CD14-positive monocyte (primary cell): ENCODE measurements around the gene CDCA3. TPM values are rescaled to one million over a fixed set of nuclear protein-coding genes. Genes with fewer than 3 reads are reported as not detected.

Experiments used
- DNase-seq, 3 donors: peaks; one replicate each; pipeline ENCODE4 v3.0.0-alpha.2; 2011 to 2022
- H2AFZ ChIP-seq: 2 replicates; pipeline ENCODE4 v1.6.0; 2012; ENCODE audit warnings: mild to moderate bottlenecking, low read depth, low read length, inconsistent platforms; ENCODE audit not compliant: insufficient read depth, poor library complexity, severe bottlenecking
- H3K27ac ChIP-seq, 2 donors: 1 replicate in 1 of 2; 2 replicates in 1 of 2; pipeline ENCODE4 v1.5.1; 2012 to 2013; ENCODE audit warnings: low read length in 2 of 2, control low read depth in 1 of 2, inconsistent platforms in 1 of 2, low read depth in 1 of 2, mild to moderate bottlenecking in 1 of 2
- H3K27me3 ChIP-seq, 2 donors: one replicate each; pipeline versions ENCODE4 v1.6.0 to v1.6.1; 2011 to 2013; ENCODE audit warnings: low read length in 2 of 2; ENCODE audit not compliant: control insufficient read depth in 2 of 2, insufficient read depth in 2 of 2
- H3K36me3 ChIP-seq, 2 donors: replicated peaks in 1 of 2; 1 replicate in 1 of 2; 2 replicates in 1 of 2; pipeline versions ENCODE4 v1.5.1 to v1.6.1; 2012 to 2013; ENCODE audit warnings: low read length in 2 of 2, control low read depth in 1 of 2, inconsistent platforms in 1 of 2, mild to moderate bottlenecking in 1 of 2; ENCODE audit not compliant: insufficient read depth in 2 of 2, control insufficient read depth in 1 of 2
- H3K4me1 ChIP-seq, 2 donors: 1 replicate in 1 of 2; 2 replicates in 1 of 2; pipeline versions ENCODE4 v1.5.1 to v1.6.1; 2012 to 2013; ENCODE audit warnings: low read length in 2 of 2, control low read depth in 1 of 2, inconsistent platforms in 1 of 2, mild to moderate bottlenecking in 1 of 2, moderate library complexity in 1 of 2; ENCODE audit not compliant: insufficient read depth in 2 of 2, control insufficient read depth in 1 of 2
- H3K4me2 ChIP-seq: replicated peaks from 2 replicates; pipeline ENCODE3; 2012; ENCODE audit warnings: low read length, moderate library complexity, mild to moderate bottlenecking; ENCODE audit not compliant: poor library complexity, severe bottlenecking; ENCODE audit errors: extremely low read depth
- H3K4me3 ChIP-seq, 3 experiments: fragments of 200-600 bp in 1 of 3; sonication (generic) in 1 of 3; replicated peaks in 1 of 3; 1 replicate in 2 of 3; 2 replicates in 1 of 3; pipeline ENCODE4 v1.5.1; 2011 to 2013; ENCODE audit warnings: low read length in 3 of 3, mild to moderate bottlenecking in 3 of 3, control low read depth in 2 of 3, low read depth in 2 of 3, inconsistent platforms in 1 of 3, moderate library complexity in 1 of 3
- H3K79me2 ChIP-seq: 2 replicates; pipeline ENCODE4 v1.6.0; 2012; ENCODE audit warnings: mild to moderate bottlenecking, control low read depth, inconsistent platforms, low read length, moderate library complexity; ENCODE audit not compliant: insufficient read depth
- H3K9ac ChIP-seq: 2 replicates; pipeline ENCODE4 v1.6.0; 2017; ENCODE audit warnings: low read length, mild to moderate bottlenecking; ENCODE audit not compliant: insufficient read depth, poor library complexity, severe bottlenecking
- H3K9me3 ChIP-seq, 2 donors: replicated peaks in 1 of 2; 1 replicate in 1 of 2; 2 replicates in 1 of 2; pipeline versions ENCODE4 v1.5.1 to v1.6.1; 2012 to 2013; ENCODE audit warnings: low read length in 2 of 2, control low read depth in 1 of 2; ENCODE audit not compliant: control insufficient read depth in 1 of 2, insufficient read depth in 1 of 2
- H4K20me1 ChIP-seq: 2 replicates; pipeline ENCODE4 v1.6.0; 2012; ENCODE audit warnings: mild to moderate bottlenecking, low read length, control low read depth, moderate library complexity; ENCODE audit not compliant: insufficient read depth
- H3K27ac Mint-ChIP-seq, 7 donors: one replicate each; pipeline ENCODE4 v1.8.0; 2020; ENCODE audit warnings: mild to moderate bottlenecking in 7 of 7, mixed read lengths in 7 of 7, moderate library complexity in 6 of 7, inconsistent platforms in 2 of 7
- H3K27me3 Mint-ChIP-seq, 3 donors: one replicate each; pipeline ENCODE4 v1.8.0; 2021 to 2022; ENCODE audit warnings: low read depth in 3 of 3, mild to moderate bottlenecking in 3 of 3, mixed read lengths in 3 of 3, moderate library complexity in 3 of 3, inconsistent platforms in 1 of 3
- H3K36me3 Mint-ChIP-seq, 2 donors: one replicate each; pipeline ENCODE4 v1.8.0; 2020; ENCODE audit warnings: mixed read lengths in 2 of 2, inconsistent platforms in 1 of 2, mild to moderate bottlenecking in 1 of 2
- H3K4me1 Mint-ChIP-seq: one replicate; pipeline ENCODE4 v1.8.0; 2020; ENCODE audit warnings: mild to moderate bottlenecking, mixed read lengths
- H3K4me3 Mint-ChIP-seq, 2 donors: one replicate each; pipeline ENCODE4 v1.8.0; 2020; ENCODE audit warnings: mild to moderate bottlenecking in 2 of 2, mixed read lengths in 2 of 2, moderate library complexity in 1 of 2
- H3K9me3 Mint-ChIP-seq, 7 donors: one replicate each; pipeline ENCODE4 v1.8.0; 2020 to 2022; ENCODE audit warnings: mixed read lengths in 7 of 7, mild to moderate bottlenecking in 6 of 7, moderate library complexity in 6 of 7, inconsistent platforms in 2 of 7
- WGBS: methylation state at CpG from one replicate; pipeline ENCODE4 v1.1.5; 2013; ENCODE audit warnings: missing lambda C conversion rate; ENCODE audit not compliant: insufficient coverage; 5-methylcytosine and 5-hydroxymethylcytosine counted together
- intact Hi-C, 2 donors: fragments of 100-400 bp; cut with micrococcal nuclease; formaldehyde crosslinking; loops; one replicate each; pipeline versions ENCODE4 v1.15.0 to v1.15.1; 2023
- polyA plus RNA-seq, 3 donors: library from polyadenylated mRNA; depleted of rRNA in 1 of 3; unstranded in 2 of 3; stranded (reverse) in 1 of 3; fragments of 300-500 nt in 2 of 3; fragments of >200 nt in 1 of 3; fragmentation: Illumina TruSeq in 2 of 3; gene quantifications; 1 replicate in 2 of 3; 2 replicates in 1 of 3; pipeline ENCODE4 v1.2.3, GENCODE V29; 2012 to 2021
- TF ChIP-seq, protein P1 (sequence below): fragments of 200-600 bp; IDR thresholded peaks from one replicate; pipeline ENCODE4 v1.8.0; 2022; ENCODE audit warnings: antibody characterized with exemption, mild to moderate bottlenecking

CDCA3 gene
- polyA plus RNA-seq, 3 donors = 0.57 to 0.61 (median 0.59) TPM

GRCh38 chr12:6834254-6834653 is 16.8 kb downstream of the CDCA3 start:
- Histone ChIP-seq H3K4me3 (no peak overlapping the region), H3K4me2 (no peak overlapping the region), H2AFZ (no peak overlapping the region), H3K4me1 (peaks cover 5 to 8% of the 10 kb centered on the region in 2 donors), H4K20me1 (no peaks in the 10 kb centered on the region), H3K36me3 (no peaks in the 10 kb centered on the region), H3K27me3 (peaks cover 6 to 19% of the 10 kb centered on the region in 2 donors), H3K27ac (no peak overlapping the region), H3K9ac (no peak overlapping the region), H3K9me3 (peaks cover 0 to 4% of the 10 kb centered on the region in 2 donors), H3K79me2 (no peaks in the 10 kb centered on the region)
- Mint-ChIP-seq H3K27me3 (peaks cover 23 to 26% (median 25%) of the 10 kb centered on the region in 3 donors), H3K27ac (no peak overlapping the region), H3K4me1 (peaks cover 4% of the 10 kb centered on the region), H3K36me3 (no peaks in the 10 kb centered on the region), H3K9me3 (peaks cover 0 to 2% (median 0%) of the 10 kb centered on the region in 7 donors), H3K4me3 (no peak overlapping the region)
- TF ChIP-seq, protein P1, sequence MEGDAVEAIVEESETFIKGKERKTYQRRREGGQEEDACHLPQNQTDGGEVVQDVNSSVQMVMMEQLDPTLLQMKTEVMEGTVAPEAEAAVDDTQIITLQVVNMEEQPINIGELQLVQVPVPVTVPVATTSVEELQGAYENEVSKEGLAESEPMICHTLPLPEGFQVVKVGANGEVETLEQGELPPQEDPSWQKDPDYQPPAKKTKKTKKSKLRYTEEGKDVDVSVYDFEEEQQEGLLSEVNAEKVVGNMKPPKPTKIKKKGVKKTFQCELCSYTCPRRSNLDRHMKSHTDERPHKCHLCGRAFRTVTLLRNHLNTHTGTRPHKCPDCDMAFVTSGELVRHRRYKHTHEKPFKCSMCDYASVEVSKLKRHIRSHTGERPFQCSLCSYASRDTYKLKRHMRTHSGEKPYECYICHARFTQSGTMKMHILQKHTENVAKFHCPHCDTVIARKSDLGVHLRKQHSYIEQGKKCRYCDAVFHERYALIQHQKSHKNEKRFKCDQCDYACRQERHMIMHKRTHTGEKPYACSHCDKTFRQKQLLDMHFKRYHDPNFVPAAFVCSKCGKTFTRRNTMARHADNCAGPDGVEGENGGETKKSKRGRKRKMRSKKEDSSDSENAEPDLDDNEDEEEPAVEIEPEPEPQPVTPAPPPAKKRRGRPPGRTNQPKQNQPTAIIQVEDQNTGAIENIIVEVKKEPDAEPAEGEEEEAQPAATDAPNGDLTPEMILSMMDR = no peak
- intact Hi-C loops = no loop called here
- WGBS = 100% methylated on average over 1 of the region's 1 CpG
- no peak for DNase-seq

GRCh38 chr12:6833189-6833890 is 17.7 kb downstream of the CDCA3 start:
- Mint-ChIP-seq H3K27me3 (peaks cover 28 to 33% (median 30%) of the 10 kb centered on the region in 3 donors), H3K4me3 (no peak overlapping the region), H3K4me1 (peaks cover 9% of the 10 kb centered on the region), H3K36me3 (peaks cover 0 to 4% of the 10 kb centered on the region in 2 donors), H3K27ac (no peak overlapping the region), H3K9me3 (peaks cover 0 to 7% (median 5%) of the 10 kb centered on the region in 7 donors)
- Histone ChIP-seq H2AFZ (no peak overlapping the region), H3K9ac (no peak overlapping the region), H3K27ac (no peak overlapping the region), H3K27me3 (peaks cover 10 to 25% of the 10 kb centered on the region in 2 donors), H3K4me1 (peaks cover 11 to 17% of the 10 kb centered on the region in 2 donors), H3K4me2 (no peak overlapping the region), H3K4me3 (no peak overlapping the region), H4K20me1 (no peaks in the 10 kb centered on the region), H3K36me3 (no peaks in the 10 kb centered on the region), H3K9me3 (peaks cover 0 to 6% of the 10 kb centered on the region in 2 donors), H3K79me2 (no peaks in the 10 kb centered on the region)
- no peak for DNase-seq
- TF ChIP-seq, protein P1 = no peak
- intact Hi-C loops = no loop called here
- WGBS = 88% methylated on average over 6 of the region's 6 CpGs
